T follicular helper cell (primary cell): ENCODE measurements around the gene REXO1.

Source experiments
- DNase-seq: peaks from one replicate; pipeline ENCODE4 v3.0.0-alpha.2; 2020; ENCODE audit warnings: low read depth

The REXO1 gene

DNA sequence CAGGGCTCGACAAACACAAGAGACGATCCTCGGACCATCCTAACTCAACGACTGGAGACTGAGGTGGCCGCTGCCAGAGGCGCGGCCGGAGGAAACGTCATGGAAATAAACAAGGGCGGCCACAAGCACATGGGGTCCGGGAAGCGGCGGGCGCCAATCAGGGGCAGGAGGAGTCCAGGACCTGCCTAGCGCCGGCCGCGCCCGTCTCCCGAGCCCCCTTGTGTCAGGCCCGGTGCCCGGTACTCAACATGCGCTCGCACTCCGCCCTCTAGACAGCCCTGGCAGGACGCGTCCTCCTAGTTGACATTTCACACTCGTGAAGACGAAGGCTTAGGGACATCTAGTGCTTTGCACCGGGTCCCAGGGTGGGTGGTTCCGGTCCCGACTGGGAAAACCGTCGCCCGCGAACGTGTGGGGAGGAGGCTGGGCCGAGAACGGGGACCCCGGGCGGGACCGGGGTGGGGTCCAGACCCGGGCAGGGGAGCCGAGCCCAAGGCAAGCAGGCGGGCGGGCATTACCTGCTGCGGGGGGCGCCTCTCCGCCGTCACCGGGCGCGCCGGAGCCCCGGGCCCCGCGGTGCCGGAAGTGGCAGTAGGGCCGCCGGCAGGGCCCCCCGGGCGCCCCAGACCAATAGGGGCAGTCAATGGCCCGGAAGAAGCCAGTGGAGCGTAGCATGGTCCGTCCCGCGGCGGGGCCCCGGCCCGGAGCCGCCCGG lies 442 bp downstream of the REXO1 start:
- DNase-seq: no peak

DNA sequence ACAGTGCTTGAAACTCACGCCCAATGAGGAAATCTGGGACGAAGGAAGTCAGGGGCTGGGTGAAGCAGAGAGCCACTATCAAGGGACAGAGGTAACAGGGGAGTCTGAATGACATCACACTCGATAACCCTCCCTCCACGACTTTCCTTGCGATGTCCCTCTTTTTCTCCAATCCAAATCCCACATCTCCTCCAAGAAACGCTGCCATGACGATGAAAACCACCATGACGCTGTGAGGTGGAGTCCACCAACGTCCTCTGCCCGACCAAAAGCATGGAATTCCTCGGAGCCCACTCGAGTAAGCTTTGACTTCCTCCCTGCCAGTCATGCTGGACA lies 967 bp downstream of the REXO1 start:
- no peak for DNase-seq

DNA sequence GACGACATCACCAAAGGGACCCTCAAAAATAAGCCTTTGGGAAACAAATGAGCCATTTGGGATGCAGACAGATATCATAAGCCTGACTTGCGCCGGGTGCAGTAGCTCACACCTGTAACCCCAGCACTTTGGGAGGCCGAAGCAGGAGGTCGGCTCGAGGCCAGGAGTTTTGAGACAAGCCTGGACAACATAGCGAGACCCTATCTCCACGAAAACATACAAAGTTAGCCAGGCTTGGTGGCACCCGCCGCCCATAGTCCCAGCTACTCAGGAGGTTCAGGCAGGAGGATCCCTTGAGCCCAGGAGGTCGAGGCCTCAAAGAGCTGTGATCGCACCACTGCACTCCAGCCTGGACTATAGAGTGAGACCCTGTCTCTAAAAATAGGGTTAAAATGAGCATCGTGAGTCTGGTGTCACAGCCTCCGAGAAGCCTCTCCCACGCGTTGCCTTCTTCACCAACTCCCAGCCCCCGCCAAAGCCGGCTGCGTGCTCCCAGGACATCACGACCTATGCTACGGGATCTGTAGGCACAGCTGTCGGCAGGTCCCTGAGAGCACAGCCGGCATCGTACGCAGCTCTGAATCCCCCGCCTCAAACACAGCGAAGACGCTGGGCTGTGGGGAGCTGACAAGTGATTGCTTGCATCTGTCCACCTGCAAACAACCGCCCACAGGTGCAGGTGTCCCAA lies 1.6 kb downstream of the REXO1 start:
- no peak for DNase-seq

DNA sequence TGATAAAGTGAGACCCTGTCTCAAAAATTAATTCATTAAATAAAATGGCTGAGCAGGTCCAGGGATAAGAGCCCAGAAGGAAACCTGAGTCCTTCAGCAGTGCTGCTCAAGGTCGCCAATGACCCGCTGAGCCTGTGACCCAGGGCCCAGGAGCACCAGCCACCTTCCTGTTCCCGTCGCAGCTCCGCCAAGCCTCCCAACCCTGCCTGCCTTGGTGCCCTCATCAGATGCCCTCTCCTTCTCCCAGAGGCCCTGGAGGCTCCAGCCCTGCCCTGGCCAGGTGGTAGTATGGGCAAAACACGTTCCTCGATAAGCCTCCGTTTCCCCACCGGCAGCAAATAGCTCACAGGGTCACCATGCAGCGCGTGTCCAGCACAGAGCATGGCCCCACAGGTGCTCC lies 2.6 kb downstream of the REXO1 start:
- no peak for DNase-seq

DNA sequence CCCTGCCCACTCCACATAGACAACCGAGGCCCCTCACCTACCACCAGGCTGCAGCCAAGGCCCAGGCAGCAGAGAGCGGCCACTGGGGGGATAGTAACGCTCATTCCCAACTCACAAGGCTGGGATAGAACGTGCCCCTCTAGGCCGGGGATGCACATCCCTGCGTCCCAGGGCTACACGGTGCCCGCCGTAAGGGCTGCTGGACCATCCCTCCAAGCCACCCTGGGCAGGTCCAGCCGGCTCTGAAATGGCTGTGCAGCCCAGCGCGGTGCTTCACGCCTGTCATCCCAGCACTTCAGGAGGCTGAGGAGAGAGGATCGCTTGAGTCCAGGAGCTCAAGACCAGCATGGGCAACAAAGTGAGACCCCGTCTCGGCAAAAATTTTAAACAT lies 3.2 kb downstream of the REXO1 start:
- no peak for DNase-seq

DNA sequence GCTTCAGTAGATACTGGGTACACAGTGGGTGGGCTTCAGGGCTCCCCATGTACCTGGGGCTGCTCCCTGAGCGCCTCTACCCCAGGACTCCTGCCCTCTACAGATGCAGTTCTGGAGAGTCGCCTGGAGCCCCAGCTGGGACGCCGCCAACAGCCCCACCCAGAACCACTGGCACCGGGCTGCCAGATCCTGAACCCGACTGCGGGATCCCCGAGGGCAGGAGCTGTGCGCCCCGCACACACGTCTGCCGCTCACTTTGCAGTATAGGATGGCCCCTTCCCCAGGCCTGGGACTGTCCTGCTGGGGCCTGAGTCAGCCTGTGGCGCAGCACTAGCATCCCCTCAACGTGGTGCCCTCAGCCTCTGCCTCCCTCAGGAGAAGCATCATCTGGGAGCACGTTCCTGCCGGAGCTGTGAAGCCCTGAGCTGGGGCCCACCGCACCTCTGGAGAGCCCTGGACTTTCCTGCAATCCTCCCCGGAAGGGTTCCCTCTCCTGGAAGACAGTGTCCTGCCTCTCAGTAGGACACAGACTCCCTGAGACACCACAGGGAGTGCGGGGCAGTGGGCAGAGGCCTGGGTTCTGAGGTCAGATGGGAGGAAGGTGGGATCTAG lies 3.7 kb downstream of the REXO1 start:
- no peak for DNase-seq

DNA sequence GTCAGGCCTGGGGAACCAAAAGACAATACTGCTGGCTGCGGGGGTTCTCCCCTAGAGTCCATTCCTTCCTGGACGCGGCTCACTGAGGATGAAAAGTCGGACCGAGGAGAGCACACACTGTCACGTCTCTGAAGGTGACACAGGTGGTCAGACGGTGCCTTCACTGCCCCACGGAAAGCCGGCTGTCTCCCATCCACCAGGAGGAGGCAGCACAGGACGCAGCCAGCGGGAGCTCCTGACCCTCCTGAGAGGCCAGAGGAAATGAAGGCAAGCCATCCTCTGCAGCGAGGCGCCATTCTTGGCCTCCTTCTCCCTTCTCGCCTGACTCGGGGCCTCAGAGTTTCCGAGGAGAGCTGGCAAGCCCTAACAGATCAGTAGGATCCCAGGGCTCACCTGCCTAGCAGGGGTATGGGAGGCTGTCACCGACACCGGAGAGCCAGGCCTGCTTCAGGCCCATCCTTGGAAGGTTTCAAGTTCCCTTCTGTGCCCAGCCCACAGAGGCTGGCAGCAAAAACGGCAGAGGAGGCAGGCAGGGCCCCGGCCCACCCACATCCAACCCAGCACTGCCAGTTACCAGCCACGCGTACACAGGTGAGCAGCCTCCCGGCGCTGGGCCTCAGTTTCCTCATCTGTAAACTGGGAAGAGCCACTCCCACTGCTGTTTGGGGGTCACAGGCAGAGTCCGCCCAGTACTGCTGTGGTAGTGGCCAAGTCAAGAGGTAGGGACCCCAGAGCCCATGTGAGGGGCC lies 4.5 kb downstream of the REXO1 start:
- no peak for DNase-seq

DNA sequence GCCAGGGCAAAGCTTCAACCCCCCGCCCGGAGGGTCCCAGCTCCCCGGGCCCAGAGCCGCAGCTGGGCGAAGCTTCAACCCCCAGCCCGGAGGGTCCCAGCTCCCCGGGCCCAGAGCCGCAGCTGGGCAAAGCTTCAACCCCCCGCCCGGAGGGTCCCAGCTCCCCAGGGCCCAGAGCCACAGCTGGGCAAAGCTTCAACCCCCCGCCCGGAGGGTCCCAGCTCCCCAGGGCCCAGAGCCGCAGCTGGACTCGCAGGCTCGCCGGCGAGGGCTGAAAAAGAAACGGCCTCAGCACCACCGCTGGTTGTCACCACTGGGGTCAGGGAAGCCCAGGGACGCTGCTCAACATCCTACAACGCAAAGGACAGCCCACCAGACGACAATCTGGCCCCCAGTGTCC lies 5.2 kb downstream of the REXO1 start:
- no peak for DNase-seq

DNA sequence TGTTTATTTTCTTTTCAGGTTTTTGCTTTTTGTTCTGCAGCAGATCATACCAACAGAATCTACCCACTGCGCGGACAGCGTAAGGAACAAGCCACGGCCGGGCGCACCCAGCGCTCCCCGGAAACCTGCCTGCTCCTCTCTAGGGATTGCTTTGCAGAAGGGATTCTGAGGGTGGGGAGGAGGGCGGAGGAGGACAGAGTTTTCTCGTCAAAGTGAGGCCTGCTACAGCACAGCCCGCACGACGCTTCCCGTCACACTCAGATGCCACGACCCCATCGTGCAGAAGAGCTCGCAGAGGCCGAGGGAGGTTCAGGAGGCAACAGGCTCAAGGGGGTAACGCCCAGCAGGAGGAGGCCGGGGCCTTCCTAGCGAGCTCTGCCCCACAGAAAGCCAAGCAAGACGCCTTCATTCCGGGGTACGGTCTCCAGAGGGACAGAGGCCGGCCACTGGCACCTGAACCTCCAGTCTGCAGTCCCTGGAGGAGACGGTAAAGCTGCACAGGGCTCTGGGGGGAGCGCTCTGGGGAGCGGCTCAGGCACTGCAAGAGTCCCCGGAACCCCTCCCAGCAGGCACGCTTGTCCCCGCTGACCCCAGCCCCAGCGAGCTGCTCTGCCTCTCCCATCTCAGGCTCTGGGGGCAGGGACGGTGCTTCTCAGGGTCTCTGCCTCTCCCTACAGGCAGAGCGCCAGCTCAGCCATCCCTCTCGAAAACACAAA lies 6.9 kb downstream of the REXO1 start:
- DNase-seq: no peak

DNA sequence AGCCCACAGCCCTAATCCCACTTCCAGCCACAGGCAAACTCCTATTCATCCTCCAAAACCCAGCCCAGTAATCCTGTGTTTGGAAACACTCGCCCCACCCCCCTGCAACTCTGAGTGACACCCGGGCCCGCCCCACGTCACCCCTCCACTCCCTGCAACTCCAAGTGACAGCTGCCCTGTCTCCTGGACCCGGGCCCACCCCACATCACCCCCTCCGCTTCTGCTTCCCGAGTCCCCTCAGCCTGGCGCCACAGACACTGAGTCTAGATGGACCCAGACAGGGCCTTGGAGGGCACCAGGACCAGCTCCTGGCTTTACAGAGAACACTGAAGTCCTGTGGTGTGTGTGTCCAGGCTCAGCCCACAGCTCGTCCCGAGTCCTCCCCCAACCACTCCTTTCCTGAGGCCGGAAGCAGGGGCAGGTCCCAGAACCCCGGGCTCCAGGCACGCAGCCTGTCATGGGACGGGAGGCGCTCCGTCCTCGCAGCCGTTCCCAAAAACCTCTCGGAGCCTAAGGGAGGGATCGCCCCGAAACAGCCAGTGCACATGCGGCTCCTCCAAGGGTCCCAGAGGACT lies 7.7 kb downstream of the REXO1 start:
- DNase-seq: no peak

DNA sequence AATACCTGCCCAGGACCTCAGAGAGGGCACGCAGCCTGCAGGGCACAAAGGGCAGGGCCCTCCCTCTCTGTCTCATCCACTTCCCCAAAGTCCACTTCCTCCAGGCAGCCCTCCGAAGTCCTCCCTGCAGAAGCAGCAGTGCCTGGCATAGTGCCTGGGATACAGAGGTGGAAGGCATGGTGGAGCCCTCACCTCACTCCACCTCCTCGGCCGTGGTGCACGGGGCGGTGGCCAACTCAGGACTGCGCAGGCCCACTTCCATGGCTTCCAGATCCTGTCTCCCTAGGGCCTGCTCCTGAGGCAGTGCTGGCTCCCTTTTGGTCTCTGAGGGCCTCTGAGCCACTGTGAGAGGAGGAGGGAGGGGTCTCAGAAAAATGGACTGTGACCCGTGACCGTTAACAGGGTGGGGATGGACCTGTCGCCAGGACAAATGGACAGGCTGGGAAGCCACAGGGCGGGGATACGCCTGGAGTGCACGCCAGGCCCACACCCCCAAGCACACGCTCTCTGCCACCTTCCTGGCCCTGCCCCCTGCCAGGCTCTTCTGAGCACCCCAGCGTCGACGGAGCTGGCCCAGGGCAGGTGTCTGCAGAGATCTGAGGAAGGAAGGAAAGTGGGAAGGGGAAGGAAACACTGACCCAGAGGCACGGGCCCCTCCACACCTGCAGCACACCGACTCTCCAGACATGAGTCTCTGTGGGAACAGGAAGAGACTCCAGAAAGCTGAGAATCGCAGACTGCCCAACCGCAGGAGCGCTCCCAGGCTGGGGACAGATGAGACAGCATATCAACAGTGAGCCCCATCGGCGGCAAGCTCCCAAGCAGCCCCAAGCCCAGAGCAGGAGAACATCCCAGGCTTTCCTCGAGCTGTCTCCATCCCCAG lies 8.4 kb downstream of the REXO1 start:
- no peak for DNase-seq

DNA sequence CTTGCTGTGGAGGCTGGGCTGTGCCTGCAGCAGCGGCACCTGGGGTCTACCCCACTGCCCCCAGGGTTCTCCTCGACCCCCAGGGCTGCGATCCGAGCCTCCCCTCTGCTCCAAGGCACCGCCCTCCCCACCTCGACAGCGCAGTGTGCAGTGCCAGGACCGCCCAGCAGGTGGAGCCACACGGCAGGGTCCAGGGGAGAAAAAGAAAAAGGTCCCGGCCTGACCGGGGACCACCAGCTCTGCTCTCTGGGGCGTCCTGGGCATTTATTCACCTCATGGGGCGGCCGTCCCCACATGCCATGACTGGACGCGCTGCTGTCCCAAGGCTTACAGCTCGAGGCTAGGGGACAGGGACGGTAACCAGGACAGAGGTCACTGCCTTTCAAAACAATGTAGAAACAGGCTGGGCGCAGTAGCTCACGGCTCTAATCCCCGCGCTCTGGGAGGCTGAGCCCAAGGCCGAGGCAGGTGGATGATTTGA lies 10.6 kb downstream of the REXO1 start:
- DNase-seq: peak; percentile 46

DNA sequence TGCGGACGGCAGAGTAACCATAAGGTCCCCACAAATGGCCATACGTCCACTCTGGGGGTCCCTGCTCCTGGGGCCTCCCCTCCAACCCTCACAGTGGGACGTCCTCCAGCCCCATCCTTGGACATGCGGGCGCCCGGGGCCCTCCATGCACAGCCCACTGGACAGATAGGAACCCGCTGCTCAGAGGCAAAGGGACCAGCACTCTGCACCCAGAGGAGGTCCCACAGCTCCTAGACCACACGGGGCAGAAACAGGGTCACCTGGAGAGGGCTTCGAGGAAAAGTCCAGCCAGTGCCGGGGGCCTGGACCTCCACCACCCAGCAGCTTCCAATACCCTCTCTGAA lies 11.1 kb downstream of the REXO1 start:
- DNase-seq: no peak

DNA sequence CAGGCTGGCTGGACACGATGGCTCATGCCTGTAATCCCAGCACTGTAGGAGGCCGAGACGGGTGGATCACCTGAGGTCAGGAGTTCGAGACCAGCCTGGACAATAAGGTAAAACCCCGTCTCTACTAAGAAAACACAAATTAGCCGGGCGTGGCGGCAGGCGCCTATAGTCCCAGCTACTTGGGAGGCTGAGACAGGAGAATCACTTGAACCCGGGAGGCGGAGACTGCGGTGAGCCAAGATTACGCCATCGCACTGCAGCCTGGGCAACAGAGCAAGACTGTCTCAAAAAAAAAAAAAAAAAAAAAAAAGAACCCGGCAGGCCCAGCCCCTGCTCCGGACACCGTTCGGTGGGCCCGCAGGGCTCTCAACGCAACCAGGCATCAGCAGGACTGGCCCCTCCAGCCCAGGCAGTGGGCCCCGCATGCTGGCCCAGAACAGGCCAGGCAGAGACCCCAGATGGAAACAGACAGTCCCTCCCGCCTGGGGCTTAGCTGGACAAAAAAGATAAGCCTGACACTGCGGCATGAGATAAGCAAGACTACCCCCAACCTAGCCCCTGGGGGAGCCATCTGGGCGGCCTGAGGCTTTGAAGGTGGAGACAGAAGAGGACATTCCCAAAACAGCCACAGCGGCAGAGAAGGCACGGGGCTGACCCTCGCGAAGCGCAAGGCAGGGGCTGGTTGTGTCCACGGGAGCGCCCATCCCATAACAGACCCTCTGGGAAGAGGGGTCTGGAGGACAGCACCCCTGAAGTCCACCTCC lies 11.6 kb downstream of the REXO1 start:
- DNase-seq: no peak

DNA sequence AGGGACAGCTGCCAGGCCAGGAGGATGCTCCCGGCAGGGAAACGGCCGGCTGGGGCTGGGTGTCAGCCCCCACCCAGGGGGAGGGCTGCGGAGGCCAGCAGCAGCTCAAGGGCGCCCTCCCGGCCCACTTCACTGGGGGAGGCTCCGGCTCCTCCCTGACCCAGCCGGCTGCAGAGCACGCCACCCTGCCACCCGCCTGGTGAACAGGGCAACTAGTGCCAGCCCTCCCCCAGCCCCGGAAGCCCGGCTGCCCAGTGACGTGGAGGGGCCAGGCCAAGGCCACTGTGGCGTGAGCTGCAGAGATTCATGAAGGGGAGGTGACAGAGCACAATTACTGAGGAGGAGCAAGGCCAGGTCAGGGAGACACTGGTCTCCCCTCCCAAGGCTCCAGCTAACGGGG lies 14.7 kb downstream of the REXO1 start:
- no peak for DNase-seq

DNA sequence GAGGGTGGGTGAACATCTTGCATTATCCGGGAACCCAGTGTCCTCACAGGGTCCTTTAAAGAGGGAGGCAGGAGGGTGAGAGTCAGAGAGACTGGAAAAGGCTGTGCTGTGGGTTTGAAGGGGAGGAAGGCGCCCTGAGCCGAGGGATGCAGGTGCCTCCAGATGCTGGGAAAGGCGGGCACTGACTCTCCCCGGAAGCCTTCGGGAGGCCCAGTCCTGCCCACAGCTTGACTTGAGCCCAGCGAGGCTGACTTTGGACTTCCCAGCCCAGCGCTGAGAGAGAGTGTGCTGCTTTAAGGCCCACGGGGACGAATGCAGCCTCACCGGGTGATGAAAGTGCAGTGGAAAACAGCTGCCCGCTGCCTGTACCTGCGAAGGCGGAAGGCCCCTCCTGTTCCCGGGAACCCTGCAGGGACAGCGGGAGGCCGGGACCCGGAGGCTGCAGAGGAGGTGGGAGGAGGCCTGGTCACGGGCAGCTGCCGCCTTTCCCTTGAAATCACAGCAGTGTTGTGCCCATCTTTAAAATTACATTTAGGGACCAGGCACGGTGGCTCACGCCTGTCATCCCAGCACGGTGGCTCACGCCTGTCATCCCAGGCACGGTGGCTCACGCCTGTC lies 16.1 kb downstream of the REXO1 start:
- no peak for DNase-seq

DNA sequence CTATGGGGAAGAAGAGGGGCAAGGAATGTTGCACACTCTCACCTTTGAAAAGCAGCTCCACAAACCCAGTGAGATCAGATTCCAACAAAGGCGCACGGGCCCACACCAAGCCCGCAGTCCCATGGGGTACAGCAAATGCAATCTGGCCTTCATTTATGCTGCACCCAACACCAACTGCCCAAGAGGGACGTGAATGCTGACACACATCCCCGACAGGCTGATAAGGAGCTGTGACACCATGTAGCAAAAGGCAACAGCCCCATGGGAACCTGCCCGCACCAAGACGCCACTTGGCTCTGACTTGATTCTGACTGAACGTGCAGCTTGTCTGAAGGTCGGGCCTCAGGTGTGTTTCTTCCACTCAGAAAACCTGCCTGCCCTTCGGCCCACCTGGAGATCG lies 17.3 kb downstream of the REXO1 start:
- DNase-seq: no peak

DNA sequence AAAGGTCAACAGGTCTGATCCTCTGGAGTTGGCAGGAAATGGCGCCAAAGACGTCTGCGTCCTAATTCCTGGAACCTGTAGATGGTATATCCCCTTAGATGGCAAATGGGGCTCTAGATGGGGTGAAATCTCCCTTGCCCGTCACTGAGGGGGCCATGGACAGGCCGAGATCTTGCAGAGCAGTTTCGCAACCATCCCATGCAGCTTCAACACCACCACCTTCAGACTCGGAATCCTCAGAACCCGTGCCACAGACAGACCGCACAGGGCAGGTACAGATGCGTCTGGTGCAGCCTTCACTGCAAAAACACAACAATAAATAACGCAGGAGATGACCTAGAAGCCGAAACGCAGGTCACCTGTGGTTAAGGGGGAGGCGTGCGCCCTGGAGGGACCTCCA lies 17.7 kb downstream of the REXO1 start:
- no peak for DNase-seq

DNA sequence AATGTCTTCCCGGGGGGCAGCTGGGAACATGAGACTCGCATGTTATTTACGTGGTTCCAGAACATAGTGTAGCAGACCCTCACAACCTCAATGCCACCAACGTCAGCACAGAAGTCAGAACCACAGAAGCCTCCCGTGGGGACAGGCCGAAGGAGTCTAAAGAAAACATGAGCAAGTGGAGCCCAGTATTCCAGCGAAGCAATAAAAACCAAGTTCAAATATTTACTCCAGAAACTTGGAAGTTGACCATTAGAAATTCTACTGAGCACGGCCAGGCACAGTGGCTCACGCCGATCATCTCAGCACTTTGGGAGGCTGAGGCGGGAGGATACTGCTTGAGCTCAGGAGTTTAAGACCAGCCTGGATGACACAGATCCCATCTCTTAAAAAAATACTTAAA lies 18.3 kb downstream of the REXO1 start:
- DNase-seq: no peak
